ENCODE measurements around the gene TALDO1. TPM values are rescaled to one million over a fixed set of nuclear protein-coding genes. Genes with fewer than 3 reads are reported as not detected.

The TALDO1 gene
- total and polyA plus RNA-seq, 2 of the 8 experiments (the other 6 are each of a cell fraction or from before 2014, with no cell fraction given) = 265 to 308 TPM

GRCh38 chr11:721741-722345 lies 25.4 kb upstream of the TALDO1 start:
- Histone ChIP-seq H2BK15ac (ENCODE audit: low read length) (no peak overlapping the region), H3K18ac (ENCODE audit: extremely low read depth, low read length) (no peak overlapping the region), H2BK12ac (ENCODE audit: low read depth, low read length) (no peak overlapping the region), H3K4me1 (replicated peaks in 1 of 4; ENCODE audit: control insufficient read depth in 3 of 4, insufficient read depth in 4 of 4, low read length in 3 of 4) (peaks cover 0 to 16% (median 10%) of the 10 kb centered on the region in 4 experiments; a peak in 5 of 7 replicates), H3K4me2 (ENCODE audit: insufficient read depth in 1 of 2, low read depth in 2 of 2, low read length in 2 of 2) (no peak overlapping the region), H2AFZ (ENCODE audit: low read length) (no peak overlapping the region), H3K9me3 (ENCODE audit: insufficient read depth in 2 of 2, low read depth in 1 of 2, low read length in 1 of 2) (no peaks in the 10 kb centered on the region), H3K14ac (ENCODE audit: insufficient read length) (no peak overlapping the region), H3K79me2 (ENCODE audit: control insufficient read depth in 1 of 2, insufficient read depth in 2 of 2, low read length in 2 of 2) (no peaks in the 10 kb centered on the region), H3K9ac (replicated peaks in 1 of 4; ENCODE audit: extremely low read depth in 1 of 4, low read depth in 3 of 4, low read length in 3 of 4) (no peak overlapping the region), H3K36me3 (ENCODE audit: control insufficient read depth in 2 of 4, insufficient read depth in 4 of 4, low read length in 3 of 4) (no peaks in the 10 kb centered on the region), H2BK5ac (ENCODE audit: low read depth, low read length) (no peak overlapping the region), H3K4ac (replicated peaks; ENCODE audit: insufficient read length, low read depth, low read length) (no peak overlapping the region), H3K4me3 (ENCODE audit: extremely low read depth in 1 of 4, insufficient read depth in 2 of 4, low read depth in 3 of 4, low read length in 4 of 4) (no peak overlapping the region), H3K56ac (replicated peaks; ENCODE audit: insufficient read length, low read depth, low read length) (no peak overlapping the region), H4K91ac (replicated peaks; ENCODE audit: insufficient read length, low read length) (no peak overlapping the region), H3K23ac (ENCODE audit: insufficient read length) (no peak overlapping the region), H3K27me3 (replicated peaks in 1 of 4; ENCODE audit: control insufficient read depth in 3 of 4, extremely low read depth in 1 of 4, insufficient read depth in 3 of 4, low read length in 3 of 4) (peaks cover 0 to 8% (median 8%) of the 10 kb centered on the region in 4 experiments; a peak in 4 of 7 replicates), H2AK5ac (ENCODE audit: low read depth, low read length) (no peak overlapping the region), H4K5ac (ENCODE audit: insufficient read length, low read depth, low read length) (no peak overlapping the region), H3K79me1 (ENCODE audit: low read depth, low read length) (no peaks in the 10 kb centered on the region), H3K27ac (ENCODE audit: low read depth, low read length) (no peak overlapping the region), H3K23me2 (ENCODE audit: low read depth, low read length) (peaks cover 9% of the 10 kb centered on the region; the same call in 1 of the 2 replicates), H2BK120ac (replicated peaks; ENCODE audit: low read depth, low read length) (no peak overlapping the region), H4K20me1 (replicated peaks in 1 of 2; ENCODE audit: control insufficient read depth in 1 of 2, insufficient read depth in 2 of 2, low read length in 2 of 2) (no peaks in the 10 kb centered on the region), H4K8ac (ENCODE audit: extremely low read depth, insufficient read depth, low read length) (no peak overlapping the region; the same call in 1 of the 2 replicates), H2BK20ac (ENCODE audit: low read length) (no peak overlapping the region)
- 89% methylated on average over 23 of the region's 33 CpGs; no CpG with 5 or more reads in 1 of the 2 experiments for WGBS, 2 experiments (ENCODE audit: extremely low coverage in 1 of 2, insufficient coverage in 1 of 2, insufficient read length in 1 of 2, insufficient replicate concordance in 2 of 2, low coverage in 1 of 2, low lambda C conversion rate in 2 of 2, missing lambda C conversion rate in 1 of 2)
- DNase-seq (ENCODE audit: low read depth in 1 of 2, low spot score in 2 of 2) (no peak), FAIRE-seq (no peak)
- ChIA-PET CTCF (ENCODE audit: partially characterized antibody) (interaction anchor here (1.0 to 15.4 kb wide), 15 partner anchors 9 to 113 kb away, joined by 3 to 395 read pairs (median 6); partner anchors contain the start of genes TALDO1 and TMEM80), POLR2A (ENCODE audit: partially characterized antibody) (interaction anchor here (0.6 to 13.2 kb wide), 6 partner anchors 10 to 83 kb away, joined by 3 to 216 read pairs (median 4); partner anchors contain the start of genes EPS8L2 and TALDO1)
- TF ChIP-seq HDAC2 (IDR thresholded peaks at IDR 0.05; ENCODE audit: borderline replicate concordance in 1 of 2, low read depth in 2 of 2, low read length in 2 of 2) (no peak), CTBP2 (IDR thresholded peaks at IDR 0.05; ENCODE audit: borderline replicate concordance, insufficient read depth, insufficient read length, low read length) (no peak), RAD21 (IDR thresholded peaks at IDR 0.05 in 1 of 2, conservative IDR thresholded peaks at IDR 0.05 in 1 of 2; ENCODE audit: low read depth in 2 of 2, low read length in 2 of 2) (no peak), SIN3A (conservative IDR thresholded peaks at IDR 0.05 in 1 of 2, IDR thresholded peaks at IDR 0.05 in 1 of 2; ENCODE audit: low read depth in 1 of 2, low read length in 2 of 2) (no peak), CHD2 (IDR thresholded peaks at IDR 0.05; ENCODE audit: low read length) (no peak), YY1 (IDR thresholded peaks at IDR 0.05; ENCODE audit: low read depth, low read length) (no peak), USF2 (IDR thresholded peaks at IDR 0.05; ENCODE audit: low read length) (no peak), RNF2 (IDR thresholded peaks at IDR 0.05; ENCODE audit: borderline replicate concordance, low read depth, low read length, missing control alignments, poor library complexity, severe bottlenecking) (no peak), SP2 (IDR thresholded peaks at IDR 0.05; ENCODE audit: low read length) (no peak), KDM1A (IDR thresholded peaks at IDR 0.05; ENCODE audit: borderline replicate concordance, low read length) (no peak)

Measured in H1 (cell line).